Measurements from ENCODE around the gene PRPF40B. TPM values are rescaled to one million over a fixed set of nuclear protein-coding genes. Genes with fewer than 3 reads are reported as not detected.

Gene PRPF40B
- 9.2 TPM for total RNA-seq (ENCODE audit: unreplicated experiment)
- long read RNA-seq, partial matches to known transcripts, result 0 of 216 reads
- long read RNA-seq, other reads (novel, unspliced or antisense), result 216 of 216 reads

GRCh38 chr12:49623142-49623904 is at the start of gene PRPF40B:
PRPF40B (plus strand) TSS chr12:49623561; CDS start chr12:49623591, 30 bp downstream.
- Mint-ChIP-seq H3K9me3 (ENCODE audit: unreplicated experiment) (no peaks in the 10 kb centered on the region), H3K27me3 (ENCODE audit: unreplicated experiment) (peaks cover 12% of the 10 kb centered on the region), H3K4me3 (ENCODE audit: unreplicated experiment) (peak within 1 kb of the TSS; percentile 89), H3K27ac (ENCODE audit: unreplicated experiment) (peak within 1 kb of the TSS; percentile 80), H3K36me3 (ENCODE audit: low read depth, unreplicated experiment) (peaks cover 3% of the 10 kb centered on the region), H3K4me1 (ENCODE audit: unreplicated experiment) (peaks cover 18% of the 10 kb centered on the region)
- peak; percentile 62 for TF ChIP-seq CTCF (IDR thresholded peaks at IDR 0.05; ENCODE audit: unreplicated experiment)
- DNase-seq (ENCODE audit: low spot score), result peak; percentile 96

GRCh38 chr12:49577589-49578315 is 45.6 kb upstream of the PRPF40B start:
- Mint-ChIP-seq H3K4me1 (ENCODE audit: unreplicated experiment) (peaks cover 8% of the 10 kb centered on the region), H3K36me3 (ENCODE audit: low read depth, unreplicated experiment) (peaks cover 28% of the 10 kb centered on the region), H3K4me3 (ENCODE audit: unreplicated experiment) (peak overlapping the region; percentile 24), H3K9me3 (ENCODE audit: unreplicated experiment) (no peaks in the 10 kb centered on the region), H3K27me3 (ENCODE audit: unreplicated experiment) (peaks cover 10% of the 10 kb centered on the region), H3K27ac (ENCODE audit: unreplicated experiment) (no peak overlapping the region)
- TF ChIP-seq CTCF (IDR thresholded peaks at IDR 0.05; ENCODE audit: unreplicated experiment), result no peak
- no peak for DNase-seq (ENCODE audit: low spot score)

- Mint-ChIP-seq H3K36me3 (ENCODE audit: low read depth, unreplicated experiment) (peaks cover 33% of the 10 kb centered on the region), H3K27ac (ENCODE audit: unreplicated experiment) (no peak overlapping the region), H3K9me3 (ENCODE audit: unreplicated experiment) (no peaks in the 10 kb centered on the region), H3K27me3 (ENCODE audit: unreplicated experiment) (peaks cover 10% of the 10 kb centered on the region), H3K4me3 (ENCODE audit: unreplicated experiment) (no peak overlapping the region), H3K4me1 (ENCODE audit: unreplicated experiment) (peaks cover 8% of the 10 kb centered on the region)
- no peak for DNase-seq (ENCODE audit: low spot score)
- TF ChIP-seq CTCF (IDR thresholded peaks at IDR 0.05; ENCODE audit: unreplicated experiment), result no peak
These were observed 44.8 kb upstream of the PRPF40B start for GRCh38 chr12:49578471-49579112.

- H3K4me1 Mint-ChIP-seq (ENCODE audit: unreplicated experiment), result peaks cover 14% of the 10 kb centered on the region
- TF ChIP-seq CTCF (IDR thresholded peaks at IDR 0.05; ENCODE audit: unreplicated experiment), result peak; percentile 51
- no peak overlapping the region for H3K27ac Mint-ChIP-seq (ENCODE audit: unreplicated experiment)
- peaks cover 12% of the 10 kb centered on the region for H3K27me3 Mint-ChIP-seq (ENCODE audit: unreplicated experiment)
- peak; percentile 85 for DNase-seq (ENCODE audit: low spot score)
- H3K4me3 Mint-ChIP-seq (ENCODE audit: unreplicated experiment), result no peak overlapping the region
- H3K36me3 Mint-ChIP-seq (ENCODE audit: low read depth, unreplicated experiment), result peaks cover 31% of the 10 kb centered on the region
- no peaks in the 10 kb centered on the region for H3K9me3 Mint-ChIP-seq (ENCODE audit: unreplicated experiment)
These were observed 42.5 kb upstream of the PRPF40B start for GRCh38 chr12:49580572-49581535.

All from endothelial cell (in vitro differentiated cells).